ENCODE results near the gene IFNB1. TPM values are rescaled to one million over a fixed set of nuclear protein-coding genes. Genes with fewer than 3 reads are reported as not detected.

The IFNB1 gene
- total RNA-seq, 1 donor from 2014 or later, result not detected

GRCh38 chr9:21043841-21044240, 33.9 kb downstream of the IFNB1 start:
- no peaks in the 10 kb centered on the region for H3K27me3 ChIP-seq
- H3K4me1 ChIP-seq, result no peaks in the 10 kb centered on the region
- no peaks in the 10 kb centered on the region for H3K36me3 ChIP-seq
- H3K27ac ChIP-seq, result no peak overlapping the region
- H3K4me3 ChIP-seq, result no peak overlapping the region
- DNase-seq (no peak), ATAC-seq (no peak)
- intact Hi-C loops (cut with DNase I), result no loop called here
- no peak for TF ChIP-seq CTCF (IDR thresholded peaks at IDR 0.05)
- H3K9me3 ChIP-seq, result no peaks in the 10 kb centered on the region

GRCh38 chr9:21042466-21042865, 35.3 kb downstream of the IFNB1 start:
- ATAC-seq (no peak), DNase-seq (no peak)
- no peaks in the 10 kb centered on the region for H3K36me3 ChIP-seq
- H3K27ac ChIP-seq, result no peak overlapping the region
- no peaks in the 10 kb centered on the region for H3K27me3 ChIP-seq
- no peak overlapping the region for H3K4me3 ChIP-seq
- H3K9me3 ChIP-seq, result no peaks in the 10 kb centered on the region
- H3K4me1 ChIP-seq, result no peaks in the 10 kb centered on the region
- intact Hi-C loops (cut with DNase I), result no loop called here
- no peak for TF ChIP-seq CTCF (IDR thresholded peaks at IDR 0.05)

GRCh38 chr9:21039302-21039701, 38.4 kb downstream of the IFNB1 start:
- Histone ChIP-seq H3K9me3 (no peaks in the 10 kb centered on the region), H3K36me3 (no peaks in the 10 kb centered on the region), H3K27ac (no peak overlapping the region), H3K4me3 (no peak overlapping the region), H3K27me3 (no peaks in the 10 kb centered on the region), H3K4me1 (no peaks in the 10 kb centered on the region)
- no peak for TF ChIP-seq CTCF (IDR thresholded peaks at IDR 0.05)
- intact Hi-C loops (cut with DNase I), result no loop called here
- no peak for ATAC-seq
- DNase-seq, result no peak

- Histone ChIP-seq H3K4me3 (no peak overlapping the region), H3K27me3 (no peaks in the 10 kb centered on the region), H3K9me3 (no peaks in the 10 kb centered on the region), H3K4me1 (no peaks in the 10 kb centered on the region), H3K36me3 (no peaks in the 10 kb centered on the region), H3K27ac (no peak overlapping the region)
- intact Hi-C loops (cut with DNase I), result no loop called here
- DNase-seq (no peak), ATAC-seq (no peak)
- TF ChIP-seq CTCF (IDR thresholded peaks at IDR 0.05), result no peak
These were observed 40.5 kb downstream of the IFNB1 start for GRCh38 chr9:21037278-21037677.

GRCh38 chr9:21031808-21032183, 45.9 kb downstream of the IFNB1 start:
- intact Hi-C loops (cut with DNase I), result no loop called here
- Histone ChIP-seq H3K27ac (peak overlapping the region; percentile 85), H3K36me3 (no peaks in the 10 kb centered on the region), H3K4me3 (peak overlapping the region; percentile 62), H3K27me3 (no peaks in the 10 kb centered on the region), H3K4me1 (peaks cover 3% of the 10 kb centered on the region), H3K9me3 (no peaks in the 10 kb centered on the region)
- no peak for ATAC-seq
- no peak for TF ChIP-seq CTCF (IDR thresholded peaks at IDR 0.05)
- DNase-seq, result no peak

GRCh38 chr9:21031091-21031807, 46.5 kb downstream of the IFNB1 start, which contains the start of gene HACD4:
Gene HACD4, minus strand, starts transcription at chr9:21031640. Its CDS starts 50 bp downstream, at chr9:21031590.
- TF ChIP-seq CTCF (IDR thresholded peaks at IDR 0.05), result no peak
- no peaks in the 10 kb centered on the region for H3K9me3 ChIP-seq
- H3K27me3 ChIP-seq, result no peaks in the 10 kb centered on the region
- H3K27ac ChIP-seq, result peak within 1 kb of the TSS; percentile 85
- H3K4me3 ChIP-seq, result peak within 1 kb of the TSS; percentile 62
- intact Hi-C loops (cut with DNase I), result no loop called here
- peaks cover 3% of the 10 kb centered on the region for H3K4me1 ChIP-seq
- ATAC-seq (peak; percentile 94), DNase-seq (peak; percentile 82)
- H3K36me3 ChIP-seq, result no peaks in the 10 kb centered on the region

Data from upper lobe of right lung (tissue), 1 donor.